HAP-1 (cell line): ENCODE measurements around the gene GSTO2.

Experiments
- DNase-seq, 2 experiments: peaks; one replicate each; pipeline ENCODE4 v3.0.0-alpha.2; 2016 to 2020; ENCODE audit warnings: low spot score in 2 of 2
- H3K27me3 ChIP-seq: fragments of 250-450 bp; sonication (Bioruptor Pico); 2 replicates; pipeline ENCODE4 v1.5.1; 2020; ENCODE audit warnings: low read depth, mild to moderate bottlenecking, moderate library complexity
- H3K36me3 ChIP-seq: fragments of 250-450 bp; sonication (Bioruptor Pico); replicated peaks from 2 replicates; pipeline ENCODE4 v1.5.1; 2020; ENCODE audit warnings: mild to moderate bottlenecking
- H3K4me1 ChIP-seq: fragments of 250-450 bp; sonication (Bioruptor Pico); 2 replicates; pipeline ENCODE4 v1.5.1; 2020; ENCODE audit warnings: mild to moderate bottlenecking
- H3K4me3 ChIP-seq: fragments of 250-450 bp; sonication (Bioruptor Pico); 2 replicates; pipeline ENCODE4 v1.5.1; 2020; ENCODE audit warnings: mild to moderate bottlenecking, moderate library complexity
- H3K9me3 ChIP-seq: fragments of 250-450 bp; sonication (Bioruptor Pico); 2 replicates; pipeline ENCODE4 v1.5.1; 2020; ENCODE audit warnings: mild to moderate bottlenecking, moderate library complexity
- in situ Hi-C: fragments of 300-500 bp; cut with MboI; formaldehyde crosslinking; loops from 3 replicates; pipeline ENCODE4 v1.14.3; 2020; ENCODE audit warnings: low sequenced_read_pairs, inconsistent platforms, mixed read lengths

The GSTO2 gene

DNA sequence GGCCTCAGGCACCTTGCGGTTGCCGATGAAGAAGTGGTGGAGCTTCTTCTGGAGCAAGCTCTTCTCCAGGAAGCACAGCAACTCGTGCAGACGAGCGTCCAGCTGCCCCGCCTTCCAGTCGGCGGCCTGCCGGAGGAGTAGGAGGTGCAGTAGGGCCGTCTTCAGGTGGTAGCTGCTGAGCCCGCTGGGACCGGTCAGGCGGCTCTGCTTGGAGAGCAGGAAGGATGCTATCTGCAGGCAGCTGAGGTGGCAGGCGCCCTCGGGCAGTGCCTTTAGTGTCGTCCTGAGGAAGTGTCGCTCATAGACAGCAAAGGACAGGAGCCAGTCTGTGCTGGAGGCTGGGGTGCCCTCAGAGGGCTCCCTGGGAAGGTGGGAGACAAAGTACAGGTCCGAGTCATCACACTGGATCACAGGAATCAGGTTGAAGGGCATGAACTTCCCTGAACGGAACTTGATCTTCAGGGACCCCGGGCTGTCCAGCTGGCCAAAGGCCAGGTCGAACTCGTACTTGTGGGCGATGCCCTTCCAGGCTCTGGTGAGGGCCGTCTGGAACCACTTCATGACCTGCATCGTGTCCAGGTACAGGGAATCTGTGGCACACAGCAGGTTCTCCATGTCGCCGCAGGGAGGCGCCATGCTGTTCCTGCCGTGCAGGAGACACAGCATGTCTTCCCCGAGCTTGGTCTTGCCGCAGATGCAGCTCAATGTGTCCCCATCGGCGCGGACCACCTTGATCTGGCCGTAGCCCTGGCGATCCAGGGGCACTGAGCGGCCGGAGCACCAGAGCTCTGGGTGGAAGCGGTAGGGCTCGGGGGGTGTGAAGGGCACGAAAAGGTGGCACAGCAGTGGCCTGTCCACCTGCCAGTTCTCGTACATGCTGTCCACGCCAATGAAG is 45.9 kb downstream of the GSTO2 start:
- H3K36me3 ChIP-seq = peaks cover 24% of the 10 kb centered on the region
- H3K9me3 ChIP-seq = no peaks in the 10 kb centered on the region
- no peaks in the 10 kb centered on the region for H3K27me3 ChIP-seq
- in situ Hi-C loops = no loop called here
- no peak overlapping the region for H3K4me3 ChIP-seq
- DNase-seq = no peak
- H3K4me1 ChIP-seq = peaks cover 10% of the 10 kb centered on the region

DNA sequence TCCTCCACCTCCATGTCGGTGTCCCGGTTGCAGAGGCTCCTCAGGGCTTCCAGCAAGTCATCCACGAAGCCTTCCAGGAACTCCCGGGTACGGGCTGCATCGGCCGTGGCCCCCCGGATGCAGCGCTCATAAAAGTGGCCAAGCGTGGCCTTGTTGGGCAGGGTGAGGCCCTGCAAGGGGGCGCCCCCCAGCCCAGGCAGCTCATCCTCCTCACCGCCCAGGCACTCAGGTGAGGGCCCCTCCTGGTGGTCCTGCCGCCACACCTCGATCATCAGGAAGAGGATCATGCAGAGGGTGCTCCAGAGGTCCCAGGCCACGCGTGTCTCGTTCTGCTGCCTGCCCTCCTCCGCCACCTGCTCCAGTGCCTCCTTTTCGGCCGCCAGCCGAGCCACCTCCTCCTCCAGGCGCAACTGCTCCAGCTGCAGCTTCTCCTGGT is 46.5 kb downstream of the GSTO2 start:
- H3K9me3 ChIP-seq = no peaks in the 10 kb centered on the region
- peaks cover 10% of the 10 kb centered on the region for H3K4me1 ChIP-seq
- H3K27me3 ChIP-seq = no peaks in the 10 kb centered on the region
- no peak overlapping the region for H3K4me3 ChIP-seq
- in situ Hi-C loops = no loop called here
- DNase-seq = no peak
- H3K36me3 ChIP-seq = peaks cover 24% of the 10 kb centered on the region

- in situ Hi-C loops = no loop called here
- peaks cover 10% of the 10 kb centered on the region for H3K4me1 ChIP-seq
- DNase-seq = no peak
- no peaks in the 10 kb centered on the region for H3K27me3 ChIP-seq
- H3K36me3 ChIP-seq = peaks cover 24% of the 10 kb centered on the region
- no peaks in the 10 kb centered on the region for H3K9me3 ChIP-seq
- no peak overlapping the region for H3K4me3 ChIP-seq
Observed at GRCh38 chr10:104316321-104317099, 47.5 kb downstream of the GSTO2 start.

GRCh38 chr10:104317269-104317710 is 48.3 kb downstream of the GSTO2 start:
- H3K4me3 ChIP-seq = no peak overlapping the region
- H3K27me3 ChIP-seq = no peaks in the 10 kb centered on the region
- in situ Hi-C loops = no loop called here
- H3K9me3 ChIP-seq = no peaks in the 10 kb centered on the region
- peaks cover 10% of the 10 kb centered on the region for H3K4me1 ChIP-seq
- DNase-seq = peak; percentile 54 to 57
- peaks cover 24% of the 10 kb centered on the region for H3K36me3 ChIP-seq

- Histone ChIP-seq H3K27me3 (no peaks in the 10 kb centered on the region), H3K9me3 (no peaks in the 10 kb centered on the region), H3K4me1 (peaks cover 10% of the 10 kb centered on the region), H3K36me3 (peaks cover 24% of the 10 kb centered on the region), H3K4me3 (no peak overlapping the region)
- DNase-seq = no peak
- in situ Hi-C loops = no loop called here
Observed at GRCh38 chr10:104317726-104318299, 48.8 kb downstream of the GSTO2 start.

GRCh38 chr10:104318326-104318725 is 49.3 kb downstream of the GSTO2 start:
- in situ Hi-C loops = no loop called here
- Histone ChIP-seq H3K4me3 (no peak overlapping the region), H3K4me1 (peaks cover 10% of the 10 kb centered on the region)

DNA sequence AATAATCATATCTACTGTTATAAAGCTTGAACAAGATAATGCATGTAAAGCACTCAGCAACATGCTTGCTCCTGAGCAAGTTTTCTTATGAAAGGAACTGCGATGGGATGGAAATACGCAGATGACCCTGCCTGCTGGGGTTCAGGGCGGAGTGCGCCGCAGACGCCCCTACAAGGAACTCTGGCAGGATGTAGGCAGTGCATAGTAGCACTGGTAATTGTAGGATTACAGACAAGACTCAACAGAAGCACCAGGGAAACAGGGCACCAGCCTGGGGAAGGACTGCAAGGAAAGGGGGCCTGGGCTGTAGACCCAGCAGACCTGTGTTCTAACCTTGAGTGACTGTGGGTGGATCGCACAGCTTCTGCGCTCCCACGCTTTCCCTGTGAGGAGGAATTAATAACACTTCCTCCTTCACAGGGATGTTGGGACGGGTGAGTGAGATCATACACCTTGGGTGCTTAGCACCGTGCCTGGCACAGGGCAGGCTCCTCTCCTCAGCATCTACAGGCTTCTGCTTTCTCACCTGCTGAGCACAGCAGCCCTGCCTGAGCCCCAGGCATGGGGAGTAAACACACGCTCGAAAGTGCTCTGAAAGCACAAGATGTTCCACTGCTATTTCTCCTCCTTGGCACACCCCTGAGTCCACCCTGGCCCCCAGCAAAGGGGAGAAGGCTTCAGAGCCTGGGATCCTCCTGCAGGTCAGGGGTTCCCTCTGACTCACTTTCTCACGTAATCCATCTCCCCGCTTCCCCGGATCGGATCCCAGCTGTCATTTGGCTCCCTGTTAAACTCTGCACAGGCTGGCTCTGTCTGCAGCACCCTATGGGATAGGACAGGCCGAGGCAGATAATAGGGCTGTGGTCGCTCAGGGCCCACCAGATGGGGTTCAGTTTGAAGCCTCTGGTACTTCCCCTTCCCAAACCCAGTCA is 50.1 kb downstream of the GSTO2 start:
- Histone ChIP-seq H3K9me3 (no peaks in the 10 kb centered on the region), H3K27me3 (no peaks in the 10 kb centered on the region), H3K4me3 (no peak overlapping the region), H3K4me1 (peaks cover 10% of the 10 kb centered on the region), H3K36me3 (peaks cover 15% of the 10 kb centered on the region)
- DNase-seq = no peak
- in situ Hi-C loops = no loop called here

More at GRCh38 chr10:104318326-104318725, 49.3 kb downstream of the GSTO2 start:
- Histone ChIP-seq H3K9me3 (no peaks in the 10 kb centered on the region), H3K36me3 (peaks cover 23% of the 10 kb centered on the region), H3K27me3 (no peaks in the 10 kb centered on the region)
- DNase-seq = no peak

- Histone ChIP-seq H3K9me3 (no peaks in the 10 kb centered on the region), H3K4me3 (no peak overlapping the region), H3K27me3 (no peaks in the 10 kb centered on the region), H3K36me3 (no peaks in the 10 kb centered on the region), H3K4me1 (peaks cover 10% of the 10 kb centered on the region)
- in situ Hi-C loops = no loop called here
- DNase-seq = no peak
Observed at GRCh38 chr10:104321226-104321625, 52.2 kb downstream of the GSTO2 start.

DNA sequence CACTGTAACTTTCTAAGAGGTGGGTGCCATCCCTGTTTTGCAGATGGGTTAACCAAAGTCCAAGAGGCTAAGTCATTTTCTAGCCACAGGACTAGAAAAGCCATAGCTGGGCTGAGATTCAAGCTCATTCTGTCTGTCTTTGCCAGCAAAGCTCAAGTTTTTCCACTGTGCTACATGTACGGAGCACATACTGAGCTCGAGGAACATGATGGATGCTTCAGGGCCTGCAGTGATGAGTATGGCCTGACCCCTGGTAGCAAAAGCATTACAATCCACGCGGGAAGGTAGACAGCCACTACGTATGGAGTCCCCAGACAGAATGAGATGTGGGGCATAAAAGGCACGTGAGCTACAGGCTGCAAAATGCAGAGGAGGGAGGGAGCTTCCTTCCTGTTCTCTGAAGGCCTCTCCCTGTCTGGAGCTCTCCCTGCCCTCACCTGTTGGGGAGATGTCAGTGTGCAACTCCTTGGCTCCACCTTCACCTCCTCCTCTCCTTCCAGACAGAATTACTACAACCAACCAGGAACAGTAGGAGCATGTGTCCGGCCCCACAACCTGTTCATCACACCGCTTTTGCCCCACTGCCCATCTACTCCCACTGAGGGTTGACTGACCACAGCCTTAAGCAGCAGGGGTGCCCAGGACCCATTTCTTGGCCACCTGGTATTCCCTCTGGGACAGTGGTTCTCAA is 52.9 kb downstream of the GSTO2 start:
- in situ Hi-C loops = no loop called here
- H3K4me3 ChIP-seq = no peak overlapping the region
- H3K9me3 ChIP-seq = no peaks in the 10 kb centered on the region
- peaks cover 14% of the 10 kb centered on the region for H3K4me1 ChIP-seq
- DNase-seq = no peak
- no peaks in the 10 kb centered on the region for H3K36me3 ChIP-seq
- H3K27me3 ChIP-seq = no peaks in the 10 kb centered on the region

GRCh38 chr10:104322416-104322782 is 53.4 kb downstream of the GSTO2 start:
- no peak overlapping the region for H3K4me3 ChIP-seq
- no peaks in the 10 kb centered on the region for H3K27me3 ChIP-seq
- H3K36me3 ChIP-seq = no peaks in the 10 kb centered on the region
- no peak for DNase-seq
- no peaks in the 10 kb centered on the region for H3K9me3 ChIP-seq
- peaks cover 12% of the 10 kb centered on the region for H3K4me1 ChIP-seq
- in situ Hi-C loops = no loop called here

- no peak overlapping the region for H3K4me3 ChIP-seq
- in situ Hi-C loops = no loop called here
- peaks cover 17% of the 10 kb centered on the region for H3K4me1 ChIP-seq
- H3K27me3 ChIP-seq = no peaks in the 10 kb centered on the region
- no peaks in the 10 kb centered on the region for H3K36me3 ChIP-seq
- DNase-seq = no peak
- H3K9me3 ChIP-seq = no peaks in the 10 kb centered on the region
Observed at GRCh38 chr10:104323085-104323484, 54.1 kb downstream of the GSTO2 start.

DNA sequence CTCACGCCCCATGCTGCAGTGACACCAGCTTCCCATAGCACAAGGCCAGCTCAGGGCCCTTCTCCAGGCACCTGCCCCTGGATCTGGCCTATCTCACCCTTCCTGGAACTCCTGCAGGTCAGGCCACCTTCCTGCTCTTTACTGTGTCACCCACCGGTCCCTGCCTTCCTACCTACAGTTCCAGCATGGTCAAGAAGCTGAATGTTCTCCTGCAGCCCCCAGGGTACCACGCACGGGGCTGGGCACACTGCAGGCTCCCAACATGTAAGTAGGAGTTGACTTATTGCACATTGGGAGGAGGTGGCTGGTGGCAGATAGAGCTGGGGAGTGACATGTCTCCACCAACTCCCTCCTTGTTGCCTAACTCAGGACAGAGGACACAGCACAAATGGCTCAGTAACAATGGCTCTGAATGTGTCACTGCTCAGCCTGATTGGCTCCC is 54.8 kb downstream of the GSTO2 start:
- Histone ChIP-seq H3K4me3 (no peak overlapping the region), H3K36me3 (no peaks in the 10 kb centered on the region), H3K9me3 (no peaks in the 10 kb centered on the region), H3K4me1 (peaks cover 24% of the 10 kb centered on the region), H3K27me3 (no peaks in the 10 kb centered on the region)
- in situ Hi-C loops = no loop called here
- no peak for DNase-seq
